Measurements from ENCODE around the gene GIMAP1.

The GIMAP1 gene

GRCh38 chr7:150745876-150746275 is 29.5 kb downstream of the GIMAP1 start:
- DNase-seq (ENCODE audit: extremely low read depth in 1 of 2, low read depth in 1 of 2) = no peak

GRCh38 chr7:150746921-150747320 is 30.5 kb downstream of the GIMAP1 start:
- DNase-seq (ENCODE audit: extremely low read depth in 1 of 2, low read depth in 1 of 2) = no peak

- DNase-seq (ENCODE audit: extremely low read depth in 1 of 2, low read depth in 1 of 2) = no peak
Measured at GRCh38 chr7:150748376-150748775, 32.0 kb downstream of the GIMAP1 start.

GRCh38 chr7:150751702-150752101 is 35.3 kb downstream of the GIMAP1 start:
- no peak for DNase-seq (ENCODE audit: extremely low read depth in 1 of 2, low read depth in 1 of 2)

GRCh38 chr7:150753239-150753638 is 36.8 kb downstream of the GIMAP1 start:
- DNase-seq (ENCODE audit: extremely low read depth in 1 of 2, low read depth in 1 of 2) = no peak

- no peak for DNase-seq (ENCODE audit: extremely low read depth in 1 of 2, low read depth in 1 of 2)
Measured at GRCh38 chr7:150753826-150754603, 37.6 kb downstream of the GIMAP1 start.

- no peak for DNase-seq (ENCODE audit: extremely low read depth in 1 of 2, low read depth in 1 of 2)
Measured at GRCh38 chr7:150754951-150755350, 38.5 kb downstream of the GIMAP1 start.

- peak; percentile 43 to 63 for DNase-seq (ENCODE audit: extremely low read depth in 1 of 2, low read depth in 1 of 2)
Measured at GRCh38 chr7:150755473-150756099, 39.2 kb downstream of the GIMAP1 start.

- DNase-seq (ENCODE audit: extremely low read depth in 1 of 2, low read depth in 1 of 2) = no peak
Measured at GRCh38 chr7:150756166-150756565, 39.8 kb downstream of the GIMAP1 start.

- DNase-seq (ENCODE audit: extremely low read depth in 1 of 2, low read depth in 1 of 2) = no peak
Measured at GRCh38 chr7:150756858-150757257, 40.4 kb downstream of the GIMAP1 start.

GRCh38 chr7:150759479-150759878 is 43.1 kb downstream of the GIMAP1 start:
- no peak for DNase-seq (ENCODE audit: extremely low read depth in 1 of 2, low read depth in 1 of 2)

GRCh38 chr7:150766334-150766709 is 49.9 kb downstream of the GIMAP1 start:
- no peak for DNase-seq (ENCODE audit: extremely low read depth in 1 of 2, low read depth in 1 of 2)

- no peak for DNase-seq (ENCODE audit: extremely low read depth in 1 of 2, low read depth in 1 of 2)
Measured at GRCh38 chr7:150769768-150770167, 53.4 kb downstream of the GIMAP1 start.
